B cell (primary cell): Measurements from ENCODE around the gene TAOK2. TPM values are rescaled to one million over a fixed set of nuclear protein-coding genes. Genes with fewer than 3 reads are reported as not detected.

Experiments
- ATAC-seq: fragments of 200-7000 bp; cut with Tn5 transposase; one replicate; pipeline ENCODE4 v1.10.0; 2021; ENCODE audit warnings: low read depth, mild to moderate bottlenecking, moderate number of reproducible peaks, moderate library complexity
- CTCF ChIA-PET: fragments of 350-600 bp; sonication (Branson Sonifier 250); formaldehyde crosslinking; loops from one replicate; lab custom pipeline; 2021; ENCODE audit warnings: antibody characterized with exemption, inconsistent platforms; lab: Charles Lee
- POLR2A ChIA-PET: fragments of 350-600 bp; sonication (Branson Sonifier 250); formaldehyde crosslinking; loops from one replicate; lab custom pipeline; 2021; ENCODE audit warnings: antibody characterized with exemption; lab: Charles Lee
- DNase-seq: peaks from one replicate; pipeline ENCODE4 v3.0.0; 2013
- H2AFZ ChIP-seq: 2 replicates; pipeline ENCODE4 v1.6.1; 2012; ENCODE audit warnings: mild to moderate bottlenecking, low read depth, low read length; ENCODE audit not compliant: insufficient read depth, poor library complexity, severe bottlenecking
- H3K27ac ChIP-seq, 2 donors: 1 replicate in 1 of 2; 2 replicates in 1 of 2; pipeline ENCODE4 v1.5.1; 2012 to 2013; ENCODE audit warnings: low read length in 2 of 2, mild to moderate bottlenecking in 2 of 2, moderate library complexity in 1 of 2
- H3K27me3 ChIP-seq, 4 experiments: fragments of 200-600 bp in 1 of 4; sonication (generic) in 1 of 4; replicated peaks in 1 of 4; 1 replicate in 2 of 4; 2 replicates in 2 of 4; pipeline versions ENCODE4 v1.6.1 to v1.7.0; 2013 to 2016; ENCODE audit warnings: low read length in 3 of 4, mild to moderate bottlenecking in 2 of 4, mixed read lengths in 1 of 4, moderate library complexity in 1 of 4; ENCODE audit not compliant: insufficient read depth in 4 of 4, control insufficient read depth in 3 of 4; ENCODE audit errors: control extremely low read depth in 1 of 4
- H3K36me3 ChIP-seq, 2 experiments: replicated peaks in 1 of 2; 1 replicate in 1 of 2; 2 replicates in 1 of 2; pipeline versions ENCODE4 v1.6.1 to v1.7.1; 2013; ENCODE audit warnings: low read length in 1 of 2; ENCODE audit not compliant: insufficient read depth in 2 of 2, control insufficient read depth in 1 of 2; ENCODE audit errors: control extremely low read depth in 1 of 2, extremely low read depth in 1 of 2
- H3K4me1 ChIP-seq, 2 donors: fragments of 200-600 bp in 1 of 2; sonication (generic) in 1 of 2; 1 replicate in 1 of 2; 2 replicates in 1 of 2; pipeline versions ENCODE4 v1.5.1 to v1.6.1; 2013 to 2017; ENCODE audit warnings: low read length in 2 of 2; ENCODE audit not compliant: control insufficient read depth in 2 of 2, insufficient read depth in 2 of 2
- H3K4me2 ChIP-seq: replicated peaks from 2 replicates; pipeline ENCODE3; 2012; ENCODE audit warnings: mild to moderate bottlenecking, low read depth, low read length; ENCODE audit not compliant: poor library complexity, severe bottlenecking
- H3K4me3 ChIP-seq, 5 experiments: fragments of 200-600 bp in 1 of 5; sonication (generic) in 1 of 5; 1 replicate in 3 of 5; 2 replicates in 2 of 5; pipeline versions ENCODE4 v1.5.1 to v1.7.0; 2011 to 2016; ENCODE audit warnings: low read length in 4 of 5, mild to moderate bottlenecking in 4 of 5, low read depth in 2 of 5, control low read depth in 1 of 5, moderate library complexity in 1 of 5; ENCODE audit not compliant: insufficient read depth in 1 of 5; ENCODE audit errors: control extremely low read depth in 1 of 5, extremely low read depth in 1 of 5
- H3K79me2 ChIP-seq: fragments of 200-600 bp; sonication (generic); one replicate; pipeline ENCODE4 v1.6.0; 2016; ENCODE audit warnings: low read length; ENCODE audit not compliant: control insufficient read depth, insufficient read depth
- H3K9ac ChIP-seq: fragments of 200-600 bp; sonication (generic); 2 replicates; pipeline ENCODE4 v1.6.1; 2017; ENCODE audit warnings: mild to moderate bottlenecking, low read length, moderate library complexity
- H3K9me3 ChIP-seq, 3 donors: one replicate each; pipeline versions ENCODE4 v1.6.1 to v1.7.1; 2013; ENCODE audit warnings: low read length in 2 of 3; ENCODE audit not compliant: control insufficient read depth in 2 of 3, insufficient read depth in 1 of 3; ENCODE audit errors: control extremely low read depth in 1 of 3
- H4K20me1 ChIP-seq: 2 replicates; pipeline ENCODE4 v1.6.0; 2012; ENCODE audit warnings: mild to moderate bottlenecking, low read length; ENCODE audit not compliant: insufficient read depth, control insufficient read depth, poor library complexity, severe bottlenecking
- H3K27ac Mint-ChIP-seq: one replicate; pipeline ENCODE4 v1.8.0; 2021; ENCODE audit warnings: mixed read lengths
- H3K27me3 Mint-ChIP-seq: one replicate; pipeline ENCODE4 v1.8.0; 2021; ENCODE audit warnings: mixed read lengths
- H3K4me1 Mint-ChIP-seq: one replicate; pipeline ENCODE4 v1.8.0; 2021; ENCODE audit warnings: mixed read lengths
- H3K4me3 Mint-ChIP-seq: one replicate; pipeline ENCODE4 v1.8.0; 2021; ENCODE audit warnings: mixed read lengths
- H3K9me3 Mint-ChIP-seq: one replicate; pipeline ENCODE4 v1.8.0; 2022; ENCODE audit warnings: mixed read lengths; ENCODE audit not compliant: insufficient read depth
- EZH2 ChIP-seq: IDR thresholded peaks from 2 replicates; pipeline ENCODE4 v1.6.1; 2012; ENCODE audit warnings: borderline replicate concordance, low read depth, mild to moderate bottlenecking, moderate library complexity, low read length; ENCODE audit not compliant: insufficient read depth, poor library complexity, severe bottlenecking
- WGBS: methylation state at CpG from one replicate; pipeline ENCODE4 v1.1.5; 2013; ENCODE audit warnings: missing lambda C conversion rate; ENCODE audit not compliant: insufficient coverage; 5-methylcytosine and 5-hydroxymethylcytosine counted together
- intact Hi-C: fragments of 100-400 bp; cut with micrococcal nuclease; formaldehyde crosslinking; loops from one replicate; pipeline ENCODE4 v1.10.0; 2022
- polyA plus RNA-seq: library from polyadenylated mRNA; depleted of rRNA; stranded (reverse); fragments of >200 nt; gene quantifications from 2 replicates; pipeline ENCODE4 v1.2.3, GENCODE V29; 2012
- total RNA-seq, 2 donors: library from RNA; stranded (reverse); fragments of 120-200 nt in 1 of 2; gene quantifications; 1 replicate in 1 of 2; 2 replicates in 1 of 2; pipeline versions ENCODE4 v1.2.3 to v1.2.4, GENCODE V29; 2013 to 2022
- TF ChIP-seq, protein P1 (sequence below): fragments of 200-600 bp; IDR thresholded peaks from one replicate; pipeline ENCODE4 v1.8.0; 2022; ENCODE audit warnings: antibody characterized with exemption, mild to moderate bottlenecking

Gene TAOK2
- total and polyA plus RNA-seq, 2 donors (not counting 1 experiment from before 2014, with no cell fraction given): 30.3 to 50.8 TPM

DNA sequence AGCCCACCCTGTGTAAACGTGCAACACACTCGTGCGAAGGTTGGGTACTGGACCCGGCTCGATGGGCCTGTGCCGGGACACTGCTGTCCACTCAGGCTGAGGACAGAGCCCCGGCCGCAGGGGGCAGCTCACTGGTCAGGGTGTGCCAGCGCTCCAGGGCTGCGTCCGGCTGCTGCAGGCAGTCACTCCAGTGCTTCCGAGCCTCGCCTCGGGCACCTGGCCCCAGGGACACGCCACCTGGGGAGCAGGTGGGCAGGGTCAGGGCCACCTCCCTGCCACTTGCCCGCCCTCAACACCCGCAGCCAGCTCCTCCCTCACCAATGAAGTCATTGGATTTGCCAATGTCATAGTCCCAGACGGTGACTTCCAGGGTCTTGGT lies 32.4 kb downstream of the TAOK2 start:
- Mint-ChIP-seq H3K27ac (no peak overlapping the region), H3K27me3 (peaks cover 13% of the 10 kb centered on the region)
- CTCF ChIA-PET: interaction anchor here (0.6 to 3.2 kb wide), 15 partner anchors 9 to 364 kb away, joined by 3 to 17 read pairs (median 4); partner anchors contain the start of genes HIRIP3, TLCD3B and TMEM219

More for the DNA sequence above, 32.4 kb downstream of the TAOK2 start:
- peaks cover 5% of the 10 kb centered on the region for H4K20me1 ChIP-seq
- H3K27ac ChIP-seq: no peak overlapping the region
- H3K9me3 ChIP-seq: peaks cover 0 to 7% (median 0%) of the 10 kb centered on the region in 3 donors
- H3K4me3 ChIP-seq: no peak overlapping the region
- ATAC-seq: no peak
- intact Hi-C loops: no loop called here
- H2AFZ ChIP-seq: no peak overlapping the region
- peaks cover 0 to 17% (median 5%) of the 10 kb centered on the region in 4 experiments for H3K27me3 ChIP-seq
- no peak overlapping the region for H3K9ac ChIP-seq
- no peak for DNase-seq
- POLR2A ChIA-PET: interaction anchor here (0.5 to 2.4 kb wide), 3 partner anchors 9 to 305 kb away, joined by 4 to 9 read pairs (median 4); partner anchors contain the start of gene MAZ
- H3K79me2 ChIP-seq: peaks cover 2% of the 10 kb centered on the region
- TF ChIP-seq, protein P1, sequence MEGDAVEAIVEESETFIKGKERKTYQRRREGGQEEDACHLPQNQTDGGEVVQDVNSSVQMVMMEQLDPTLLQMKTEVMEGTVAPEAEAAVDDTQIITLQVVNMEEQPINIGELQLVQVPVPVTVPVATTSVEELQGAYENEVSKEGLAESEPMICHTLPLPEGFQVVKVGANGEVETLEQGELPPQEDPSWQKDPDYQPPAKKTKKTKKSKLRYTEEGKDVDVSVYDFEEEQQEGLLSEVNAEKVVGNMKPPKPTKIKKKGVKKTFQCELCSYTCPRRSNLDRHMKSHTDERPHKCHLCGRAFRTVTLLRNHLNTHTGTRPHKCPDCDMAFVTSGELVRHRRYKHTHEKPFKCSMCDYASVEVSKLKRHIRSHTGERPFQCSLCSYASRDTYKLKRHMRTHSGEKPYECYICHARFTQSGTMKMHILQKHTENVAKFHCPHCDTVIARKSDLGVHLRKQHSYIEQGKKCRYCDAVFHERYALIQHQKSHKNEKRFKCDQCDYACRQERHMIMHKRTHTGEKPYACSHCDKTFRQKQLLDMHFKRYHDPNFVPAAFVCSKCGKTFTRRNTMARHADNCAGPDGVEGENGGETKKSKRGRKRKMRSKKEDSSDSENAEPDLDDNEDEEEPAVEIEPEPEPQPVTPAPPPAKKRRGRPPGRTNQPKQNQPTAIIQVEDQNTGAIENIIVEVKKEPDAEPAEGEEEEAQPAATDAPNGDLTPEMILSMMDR: no peak
- TF ChIP-seq EZH2: no peak
- 94% methylated on average over 18 of the region's 18 CpGs for WGBS
- H3K36me3 ChIP-seq: peaks cover 0 to 19% of the 10 kb centered on the region in 2 experiments
- H3K4me1 ChIP-seq: peaks cover 14 to 21% of the 10 kb centered on the region in 2 donors
- Mint-ChIP-seq H3K4me1 (peaks cover 11% of the 10 kb centered on the region), H3K9me3 (no peaks in the 10 kb centered on the region), H3K4me3 (no peak overlapping the region)
- H3K4me2 ChIP-seq: no peak overlapping the region
